ES-I3 (cell line): ENCODE data around the gene ETV2.
"Not testable (repeated sequence)": the region's sequence is repeated elsewhere in the genome, so short reads cannot be mapped to it uniquely, and the experiment has no call there.

Source experiments
- H3K36me3 ChIP-seq: 2 replicates; pipeline ENCODE4 v1.6.1; 2013; ENCODE audit warnings: mild to moderate bottlenecking, low read length, control low read depth, moderate library complexity; ENCODE audit not compliant: insufficient read depth
- H3K4me1 ChIP-seq: 2 replicates; pipeline ENCODE4 v1.6.1; 2013; ENCODE audit warnings: mild to moderate bottlenecking, control low read depth, low read length; ENCODE audit not compliant: insufficient read depth
- H3K9ac ChIP-seq: 2 replicates; pipeline ENCODE4 v1.6.1; 2013; ENCODE audit warnings: low read depth, mild to moderate bottlenecking, low read length, moderate library complexity
- H3K9me3 ChIP-seq: 2 replicates; pipeline ENCODE4 v1.6.1; 2013; ENCODE audit warnings: mild to moderate bottlenecking, low read length, moderate library complexity; ENCODE audit not compliant: control insufficient read depth, insufficient read depth

Gene ETV2

DNA sequence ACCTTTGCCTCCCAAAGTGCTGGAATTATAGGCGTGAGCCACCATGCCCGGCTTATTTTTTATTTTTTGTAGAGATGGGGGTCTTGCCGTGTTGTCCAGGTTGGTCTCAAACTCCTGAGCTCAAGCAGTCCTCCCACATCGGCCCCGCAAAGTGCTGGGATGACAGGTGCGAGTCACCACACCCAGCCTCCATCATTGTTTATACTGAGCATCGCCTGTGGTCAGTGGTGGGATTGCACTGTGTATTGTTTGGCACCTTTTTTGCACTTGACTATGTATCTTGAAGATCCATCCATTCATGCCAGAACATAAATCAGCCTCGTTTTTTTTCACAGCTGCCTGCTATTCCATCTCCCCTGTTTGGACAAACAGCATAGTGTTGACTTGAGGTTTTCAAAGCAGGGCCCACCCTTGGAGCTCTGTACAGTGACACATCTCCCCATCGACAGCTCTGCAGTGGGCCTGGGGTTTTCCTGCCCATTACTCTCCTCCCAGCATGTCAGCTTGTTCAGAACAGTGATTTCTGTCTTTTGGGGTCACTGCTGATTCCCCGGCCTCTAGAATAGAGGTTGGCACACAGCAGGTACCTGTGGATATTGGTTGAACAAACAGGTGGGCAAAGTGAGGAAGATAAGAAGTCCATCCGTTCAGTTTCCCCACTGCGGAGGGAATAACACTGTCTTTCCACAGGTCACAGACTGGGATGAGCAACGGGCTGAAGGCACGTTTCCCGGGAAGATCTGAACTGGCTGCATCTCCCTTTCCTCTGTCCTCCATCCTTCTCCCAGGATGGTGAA, 16.6 kb downstream of the ETV2 start:
- H3K9me3 ChIP-seq = no peaks in the 10 kb centered on the region
- no peak overlapping the region for H3K9ac ChIP-seq
- no peaks in the 10 kb centered on the region for H3K4me1 ChIP-seq
- H3K36me3 ChIP-seq = peaks cover 7% of the 10 kb centered on the region; the same call in 1 of the 2 replicates

DNA sequence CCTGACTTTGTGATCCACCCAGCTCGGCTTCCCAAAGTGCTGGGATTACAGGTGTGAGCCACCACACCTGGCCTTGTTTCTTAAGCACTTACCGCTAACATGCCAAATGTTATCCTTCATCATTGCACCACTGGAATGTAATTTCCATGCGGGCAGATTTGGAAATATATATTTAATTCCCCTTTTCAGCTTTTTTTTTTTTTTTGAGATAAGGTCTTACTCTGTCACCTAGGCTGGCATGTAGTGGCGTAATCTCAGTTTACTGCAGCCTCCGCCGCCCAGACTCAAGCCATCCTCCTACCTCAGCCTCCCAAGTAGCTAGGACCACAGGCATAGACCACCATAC, 20.4 kb downstream of the ETV2 start:
- Histone ChIP-seq H3K9me3 (no peaks in the 10 kb centered on the region), H3K9ac (no peak overlapping the region), H3K36me3 (no peaks in the 10 kb centered on the region; the same call in 1 of the 2 replicates), H3K4me1 (no peaks in the 10 kb centered on the region)

DNA sequence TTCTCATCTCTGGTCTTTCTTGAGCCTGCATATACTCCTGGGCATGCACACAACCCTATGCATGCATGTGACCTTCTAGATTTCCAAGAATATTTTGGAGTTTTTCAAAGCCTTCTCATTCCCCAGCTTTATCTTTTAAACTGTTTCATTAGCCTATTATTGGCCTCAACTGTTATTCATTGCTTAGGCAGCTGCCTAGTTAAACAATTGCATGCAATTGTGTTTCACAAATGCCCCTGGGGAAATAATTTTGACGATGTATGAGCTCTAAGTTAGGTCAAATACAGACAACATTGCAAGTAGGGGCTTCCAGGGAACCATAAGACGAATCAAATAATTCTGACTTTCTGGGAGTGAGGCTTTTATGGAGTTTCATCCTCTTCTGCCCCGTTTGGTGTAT, 22.4 kb downstream of the ETV2 start:
- H3K9ac ChIP-seq = no peak overlapping the region
- H3K36me3 ChIP-seq = no peaks in the 10 kb centered on the region
- no peaks in the 10 kb centered on the region for H3K4me1 ChIP-seq
- H3K9me3 ChIP-seq = no peaks in the 10 kb centered on the region

DNA sequence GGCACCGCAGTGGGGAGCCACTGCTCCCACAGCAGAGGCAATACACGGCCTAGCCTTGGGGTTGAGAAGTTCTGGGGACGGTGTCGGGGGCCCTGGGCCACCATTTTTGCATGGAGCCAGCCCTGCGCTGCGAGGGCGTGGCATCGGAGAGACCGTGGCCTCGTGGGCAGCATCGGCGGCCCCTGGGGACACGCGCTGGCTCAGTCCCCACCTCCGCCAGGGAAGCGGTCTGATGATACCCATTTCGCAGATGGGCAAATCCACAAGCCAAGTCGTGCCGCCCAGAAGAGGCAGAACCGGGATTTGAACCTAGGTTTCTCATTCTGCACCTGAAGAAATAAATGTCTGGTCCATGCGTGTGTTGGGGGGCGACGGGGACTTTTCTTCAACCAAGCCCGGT, 23.6 kb downstream of the ETV2 start:
- H3K4me1 ChIP-seq = no peaks in the 10 kb centered on the region
- H3K9me3 ChIP-seq = no peaks in the 10 kb centered on the region

DNA sequence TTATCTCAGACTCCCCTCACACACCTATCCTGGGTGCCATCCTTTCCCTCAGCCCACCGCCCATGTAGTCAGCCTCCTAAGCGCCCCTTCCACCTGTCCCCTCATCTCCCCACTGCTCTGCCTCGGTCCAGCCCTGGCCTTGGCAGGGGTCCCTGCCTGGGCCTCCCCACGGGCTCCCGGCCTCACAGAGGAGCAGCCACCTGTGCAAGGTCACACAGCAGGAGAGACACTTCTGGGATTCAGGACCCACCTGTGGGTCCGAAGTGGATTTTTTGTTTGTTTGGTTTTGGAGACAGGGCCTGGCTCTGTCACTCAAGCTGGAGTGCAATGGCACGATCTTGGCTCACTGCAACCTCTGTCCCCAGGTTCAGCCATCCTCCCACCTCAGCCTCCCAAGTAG, 24.1 kb downstream of the ETV2 start:
- no peak overlapping the region for H3K9ac ChIP-seq
- no peaks in the 10 kb centered on the region for H3K36me3 ChIP-seq
- H3K9me3 ChIP-seq = no peaks in the 10 kb centered on the region
- no peaks in the 10 kb centered on the region for H3K4me1 ChIP-seq

More for the DNA sequence above, 23.6 kb downstream of the ETV2 start:
- no peak overlapping the region for H3K9ac ChIP-seq
- H3K36me3 ChIP-seq = no peaks in the 10 kb centered on the region

DNA sequence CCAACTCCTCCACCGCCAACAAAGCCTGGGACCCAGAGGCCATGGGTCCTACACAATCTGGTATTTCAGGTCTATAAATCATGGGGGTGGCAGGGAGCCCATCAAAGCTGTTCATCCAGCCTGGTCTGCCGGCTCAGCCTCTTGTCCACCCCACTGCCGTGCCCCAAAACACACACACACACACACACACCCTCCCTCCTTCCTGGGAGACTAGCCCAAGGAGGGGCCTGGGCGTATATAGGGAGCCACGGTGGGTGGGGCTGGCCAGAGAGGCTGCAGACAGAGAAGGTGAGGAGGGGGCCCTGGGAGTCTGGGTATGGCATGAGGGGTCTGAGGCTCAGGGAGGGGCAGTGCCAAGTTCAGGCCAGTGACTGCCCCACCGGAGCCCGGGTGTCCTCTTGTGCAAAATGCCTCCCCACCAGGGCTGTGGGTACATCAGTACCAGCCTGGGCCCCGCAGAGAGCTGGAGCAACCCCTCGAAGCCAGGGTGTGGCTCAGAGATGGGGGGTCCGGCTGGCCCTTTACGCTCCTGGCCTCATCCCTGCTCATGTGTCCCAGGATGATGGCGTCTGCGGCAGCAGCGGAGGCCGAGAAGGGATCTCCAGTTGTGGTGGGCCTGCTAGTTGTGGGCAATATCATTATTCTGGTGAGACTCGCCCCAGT, 24.8 kb downstream of the ETV2 start, which contains the start of gene UPK1A:
UPK1A (plus strand) TSS at position 267 of the 663 bp plus-strand sequence; CDS start at position 563, 296 bp downstream.
- Histone ChIP-seq H3K9ac (no peak within 1 kb of the TSS), H3K9me3 (no peaks in the 10 kb centered on the region), H3K36me3 (no peaks in the 10 kb centered on the region), H3K4me1 (no peaks in the 10 kb centered on the region)

DNA sequence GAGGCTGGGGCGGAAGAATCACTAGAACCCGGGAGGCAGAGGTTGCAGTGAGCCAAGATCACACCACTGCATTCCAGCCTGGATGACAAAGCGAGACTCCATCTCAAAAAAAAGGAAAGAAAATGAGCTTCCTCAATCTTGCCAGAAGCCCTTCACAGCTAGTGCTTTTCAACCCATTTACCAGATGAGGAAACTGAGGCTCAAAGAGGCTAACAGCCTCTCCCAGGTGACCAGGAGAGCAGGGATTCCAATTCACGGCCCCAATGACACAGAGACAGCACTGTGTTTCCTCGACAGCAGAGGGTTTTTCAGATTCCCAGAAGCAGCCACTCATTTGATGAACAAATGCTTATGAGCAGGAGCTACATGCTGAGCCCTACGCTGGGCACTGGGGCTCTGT, 28.0 kb downstream of the ETV2 start:
- Histone ChIP-seq H3K4me1 (no peaks in the 10 kb centered on the region), H3K9me3 (no peaks in the 10 kb centered on the region), H3K36me3 (no peaks in the 10 kb centered on the region), H3K9ac (no peak overlapping the region)

DNA sequence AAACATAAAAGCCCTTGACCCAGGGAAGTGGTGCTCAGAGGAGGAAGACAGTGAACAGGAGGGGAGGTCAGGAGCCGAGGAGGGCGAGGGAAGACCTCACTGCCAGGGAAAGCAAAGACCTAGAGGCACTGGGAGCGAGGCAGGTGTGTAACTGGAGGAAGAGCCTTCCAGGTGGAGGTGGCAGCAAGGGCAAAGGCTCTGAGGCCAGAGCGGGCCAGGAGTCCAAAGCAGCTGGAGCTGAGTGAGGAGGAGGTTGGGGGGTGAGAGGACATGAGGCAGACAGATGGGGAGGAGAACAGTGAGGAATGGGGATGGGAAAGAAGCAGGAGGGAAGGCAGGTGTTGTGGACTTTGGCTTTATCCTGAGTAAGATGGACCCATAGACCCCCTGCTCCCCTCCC, 28.4 kb downstream of the ETV2 start:
- Histone ChIP-seq H3K4me1 (no peaks in the 10 kb centered on the region), H3K9me3 (no peaks in the 10 kb centered on the region), H3K9ac (no peak overlapping the region), H3K36me3 (no peaks in the 10 kb centered on the region)

DNA sequence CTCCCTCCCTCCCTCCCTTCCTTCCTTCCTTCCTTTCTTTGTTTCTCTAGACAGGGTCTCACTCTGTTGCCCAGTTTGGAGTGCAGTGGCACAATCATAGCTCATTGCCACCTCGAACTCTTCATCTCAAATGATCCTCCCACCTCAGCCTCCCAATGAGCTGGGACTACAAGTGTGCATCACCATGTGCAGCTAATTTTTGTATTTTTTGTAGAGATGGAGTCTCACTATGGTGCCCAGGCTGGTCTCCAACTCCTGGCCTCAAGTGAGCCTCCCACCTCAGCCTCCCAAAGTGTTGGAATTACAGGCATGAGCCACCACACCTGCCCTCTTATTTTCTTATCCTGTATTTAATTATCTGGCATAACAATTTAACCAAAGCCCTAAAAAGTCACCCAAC, 29.1 kb downstream of the ETV2 start:
- H3K36me3 ChIP-seq = no peaks in the 10 kb centered on the region
- no peak overlapping the region for H3K9ac ChIP-seq
- no peaks in the 10 kb centered on the region for H3K9me3 ChIP-seq
- no peaks in the 10 kb centered on the region for H3K4me1 ChIP-seq

DNA sequence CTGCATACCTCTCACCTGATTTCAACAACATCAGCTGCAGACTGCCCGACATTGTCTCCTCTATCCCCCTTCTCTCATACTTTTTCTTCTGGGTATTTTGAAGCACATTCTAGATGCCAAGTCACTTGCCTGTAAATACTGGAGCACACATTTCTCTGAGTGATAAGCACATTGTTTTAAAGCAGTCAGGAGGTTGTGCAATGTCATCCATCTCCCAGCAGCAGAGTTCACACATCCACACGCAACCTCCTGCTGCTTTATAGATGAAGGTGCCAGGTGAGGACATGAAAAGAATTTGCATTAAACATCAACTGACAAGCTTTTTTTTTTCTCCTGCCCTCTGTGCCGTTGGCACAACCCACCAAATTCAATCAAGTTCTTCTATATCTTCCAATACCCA, 30.3 kb downstream of the ETV2 start:
- H3K9me3 ChIP-seq = no peaks in the 10 kb centered on the region
- no peak overlapping the region for H3K9ac ChIP-seq
- H3K4me1 ChIP-seq = no peaks in the 10 kb centered on the region
- no peaks in the 10 kb centered on the region for H3K36me3 ChIP-seq

DNA sequence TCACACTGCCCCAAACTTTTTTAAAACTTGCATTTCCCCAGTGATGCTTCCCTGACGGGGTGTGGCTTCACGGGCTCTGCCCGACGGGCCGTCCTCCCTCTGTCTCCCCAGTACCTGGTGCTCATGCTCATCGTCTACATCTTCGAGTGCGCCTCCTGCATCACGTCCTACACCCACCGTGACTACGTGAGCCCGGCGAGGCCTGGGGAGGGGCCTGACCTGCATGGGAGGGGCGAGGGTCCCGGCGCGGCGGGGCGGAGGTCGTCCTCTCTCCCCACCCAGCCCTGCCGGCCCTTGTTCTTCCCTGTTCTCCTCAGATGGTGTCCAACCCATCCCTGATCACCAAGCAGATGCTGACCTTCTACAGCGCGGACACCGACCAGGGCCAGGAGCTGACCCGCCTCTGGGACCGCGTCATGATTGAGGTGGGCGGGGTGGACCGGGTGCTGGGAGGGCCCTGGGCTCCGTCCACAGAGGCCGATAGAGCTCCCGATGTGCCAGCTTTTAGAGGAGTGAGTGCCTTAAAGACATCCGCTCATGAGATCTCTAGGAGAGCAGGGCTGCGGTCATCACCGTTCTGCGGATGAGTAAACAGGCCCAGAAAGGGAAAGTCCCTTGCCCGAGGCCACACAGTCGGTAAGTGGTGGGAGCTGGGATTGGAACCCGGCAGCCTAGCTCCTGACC, 31.7 kb downstream of the ETV2 start:
- Histone ChIP-seq H3K9me3 (no peaks in the 10 kb centered on the region), H3K36me3 (no peaks in the 10 kb centered on the region), H3K9ac (peak overlapping the region; percentile 50), H3K4me1 (no peaks in the 10 kb centered on the region)

DNA sequence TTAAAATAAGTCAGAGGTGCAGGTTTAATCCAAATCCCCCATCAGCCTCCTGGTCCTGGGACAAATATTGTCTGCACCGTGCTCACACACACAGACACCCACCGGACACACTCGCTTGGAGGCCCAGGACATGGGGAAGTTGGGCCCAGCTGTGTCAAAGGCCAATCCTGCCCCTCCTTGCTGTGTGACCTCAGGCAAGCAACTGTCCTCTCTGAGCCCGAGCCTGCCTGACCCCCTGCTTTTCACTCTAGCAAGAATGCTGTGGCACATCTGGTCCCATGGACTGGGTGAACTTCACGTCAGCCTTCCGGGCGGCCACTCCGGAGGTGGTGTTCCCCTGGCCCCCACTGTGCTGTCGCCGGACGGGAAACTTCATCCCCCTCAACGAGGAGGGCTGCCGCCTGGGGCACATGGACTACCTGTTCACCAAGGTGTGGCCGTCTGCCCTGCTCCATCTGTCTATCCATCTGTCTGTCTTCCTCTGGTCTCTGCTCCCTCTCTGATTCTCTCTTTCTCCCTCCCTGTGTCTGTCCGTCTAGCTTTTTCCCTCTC, 34.1 kb downstream of the ETV2 start:
- no peaks in the 10 kb centered on the region for H3K4me1 ChIP-seq
- H3K9me3 ChIP-seq = no peaks in the 10 kb centered on the region
- no peaks in the 10 kb centered on the region for H3K36me3 ChIP-seq
- H3K9ac ChIP-seq = no peak overlapping the region

DNA sequence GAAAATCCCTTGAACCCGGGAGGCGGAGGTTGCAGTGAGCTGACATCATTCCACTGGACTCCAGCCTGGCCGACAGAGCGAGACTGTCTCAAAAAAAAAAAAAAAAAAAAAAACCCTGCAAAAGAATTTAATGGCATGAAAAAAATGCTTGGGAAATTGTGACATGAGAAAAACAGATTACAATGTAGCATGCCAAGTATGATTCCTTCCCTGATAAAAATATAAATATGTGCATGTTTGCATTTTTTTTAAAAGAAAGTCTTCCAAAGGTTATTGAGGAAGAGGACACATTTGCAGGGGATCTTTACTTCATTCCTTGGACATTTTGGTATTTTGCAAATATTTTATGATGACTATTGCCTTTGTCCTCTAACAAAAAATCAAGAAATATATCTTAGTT, 48.3 kb downstream of the ETV2 start:
- Histone ChIP-seq H3K9ac (no peak overlapping the region), H3K36me3 (no peaks in the 10 kb centered on the region), H3K4me1 (no peaks in the 10 kb centered on the region), H3K9me3 (no peaks in the 10 kb centered on the region)

DNA sequence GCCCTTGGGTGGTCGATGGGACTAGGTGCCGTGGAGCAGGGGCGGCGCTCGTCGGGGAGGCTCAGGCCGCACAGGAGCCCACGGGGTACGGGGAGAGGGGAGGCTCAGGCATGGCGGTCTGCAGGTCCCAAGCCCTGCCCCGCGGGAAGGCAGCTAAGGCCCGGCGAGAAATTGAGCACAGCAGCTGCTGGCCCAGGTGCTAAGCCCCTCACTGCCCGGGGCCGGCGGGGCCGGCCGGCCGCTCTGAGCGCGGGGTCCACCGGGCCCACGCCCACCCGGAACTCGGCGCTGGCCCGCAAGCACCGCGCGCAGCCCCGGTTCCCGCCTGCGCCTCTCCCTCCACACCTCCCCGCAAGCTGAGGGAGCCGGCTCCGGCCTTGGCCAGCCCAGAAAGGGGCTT, 49.6 kb downstream of the ETV2 start:
- not testable (repeated sequence) for H3K9ac ChIP-seq, H3K9me3 ChIP-seq, H3K36me3 ChIP-seq, H3K4me1 ChIP-seq
